Skeletal muscle tissue (tissue), 4 donors: ENCODE measurements around the gene ISY1. TPM values are rescaled to one million over a fixed set of nuclear protein-coding genes. Genes with fewer than 3 reads are reported as not detected.

ENCODE experiments used
- H3K27ac ChIP-seq: one replicate; pipeline ENCODE4 v1.7.0; 2013; ENCODE audit warnings: mild to moderate bottlenecking, low read depth, low read length, inconsistent platforms
- H3K27me3 ChIP-seq, 3 donors: one replicate each; pipeline ENCODE4 v1.7.0; 2013; ENCODE audit warnings: low read length in 3 of 3; ENCODE audit not compliant: control insufficient read depth in 3 of 3, insufficient read depth in 3 of 3
- H3K36me3 ChIP-seq, 3 donors: one replicate each; pipeline ENCODE4 v1.7.0; 2013; ENCODE audit warnings: low read length in 3 of 3; ENCODE audit not compliant: control insufficient read depth in 3 of 3, insufficient read depth in 3 of 3
- H3K4me1 ChIP-seq, 3 donors: one replicate each; pipeline ENCODE4 v1.7.0; 2013; ENCODE audit warnings: low read length in 3 of 3, mild to moderate bottlenecking in 3 of 3; ENCODE audit not compliant: control insufficient read depth in 3 of 3, insufficient read depth in 3 of 3
- H3K4me3 ChIP-seq, 3 donors: one replicate each; pipeline ENCODE4 v1.7.0; 2013; ENCODE audit warnings: low read length in 3 of 3
- H3K9ac ChIP-seq, 3 donors: one replicate each; pipeline ENCODE4 v1.7.0; 2013; ENCODE audit warnings: low read length in 3 of 3, mild to moderate bottlenecking in 3 of 3, moderate library complexity in 2 of 3, low read depth in 1 of 3
- H3K9me3 ChIP-seq, 3 donors: one replicate each; pipeline ENCODE4 v1.7.0; 2013; ENCODE audit warnings: low read length in 3 of 3; ENCODE audit not compliant: control insufficient read depth in 3 of 3
- total RNA-seq: library from RNA; depleted of rRNA; stranded (reverse); fragments of >200 nt; gene quantifications from one replicate; pipeline ENCODE4 v1.2.3, GENCODE V29; 2014
- donor health status: Osteomylitis.

ISY1 gene
- total RNA-seq, 1 donor from 2014 or later = 27.1 TPM

DNA sequence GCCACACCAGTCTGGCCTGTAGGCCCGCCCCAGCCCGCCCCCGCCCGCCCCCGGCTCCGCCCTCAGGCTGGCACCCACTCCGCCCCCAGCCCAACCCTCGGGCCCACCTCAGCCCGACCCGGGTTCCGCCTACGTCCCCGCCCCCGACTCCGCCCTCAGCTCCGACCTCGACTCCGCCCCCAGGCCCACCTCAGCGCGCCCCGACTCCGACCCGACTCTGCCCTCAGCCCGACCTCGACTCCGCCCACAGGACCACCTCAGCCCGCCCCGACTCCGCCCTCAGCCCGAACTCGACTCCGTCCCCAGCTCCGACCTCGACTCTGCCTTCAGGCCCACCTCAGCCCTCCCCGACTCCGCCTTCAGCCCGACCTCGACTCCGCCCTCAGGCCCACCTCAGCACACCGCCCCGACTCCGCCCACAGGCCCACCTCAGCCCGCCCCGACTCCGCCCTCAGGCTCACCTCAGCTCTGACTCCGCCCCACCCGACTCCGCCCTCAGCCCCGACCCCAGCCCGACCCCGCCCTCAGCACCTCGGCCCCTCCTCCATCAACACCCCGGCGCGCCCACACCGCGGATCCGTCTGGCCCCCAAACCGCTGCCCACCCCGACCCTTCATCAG, 39.0 kb downstream of the ISY1 start, which contains the start of gene RAB43:
Gene RAB43 (minus strand): TSS at position 13 of the 620 bp plus-strand sequence. CDS start 315 bp downstream, outside the sequence.
- Histone ChIP-seq H3K27me3 (no peaks in the 10 kb centered on the region), H3K4me3 (peak within 1 kb of the TSS; percentile 74 to 80 (median 75)), H3K9me3 (no peaks in the 10 kb centered on the region), H3K36me3 (peaks cover 0 to 4% (median 2%) of the 10 kb centered on the region in 3 donors), H3K9ac (peak within 1 kb of the TSS; percentile 75 to 88 (median 85)), H3K4me1 (peaks cover 11 to 18% (median 14%) of the 10 kb centered on the region in 3 donors), H3K27ac (peak within 1 kb of the TSS; percentile 83)

DNA sequence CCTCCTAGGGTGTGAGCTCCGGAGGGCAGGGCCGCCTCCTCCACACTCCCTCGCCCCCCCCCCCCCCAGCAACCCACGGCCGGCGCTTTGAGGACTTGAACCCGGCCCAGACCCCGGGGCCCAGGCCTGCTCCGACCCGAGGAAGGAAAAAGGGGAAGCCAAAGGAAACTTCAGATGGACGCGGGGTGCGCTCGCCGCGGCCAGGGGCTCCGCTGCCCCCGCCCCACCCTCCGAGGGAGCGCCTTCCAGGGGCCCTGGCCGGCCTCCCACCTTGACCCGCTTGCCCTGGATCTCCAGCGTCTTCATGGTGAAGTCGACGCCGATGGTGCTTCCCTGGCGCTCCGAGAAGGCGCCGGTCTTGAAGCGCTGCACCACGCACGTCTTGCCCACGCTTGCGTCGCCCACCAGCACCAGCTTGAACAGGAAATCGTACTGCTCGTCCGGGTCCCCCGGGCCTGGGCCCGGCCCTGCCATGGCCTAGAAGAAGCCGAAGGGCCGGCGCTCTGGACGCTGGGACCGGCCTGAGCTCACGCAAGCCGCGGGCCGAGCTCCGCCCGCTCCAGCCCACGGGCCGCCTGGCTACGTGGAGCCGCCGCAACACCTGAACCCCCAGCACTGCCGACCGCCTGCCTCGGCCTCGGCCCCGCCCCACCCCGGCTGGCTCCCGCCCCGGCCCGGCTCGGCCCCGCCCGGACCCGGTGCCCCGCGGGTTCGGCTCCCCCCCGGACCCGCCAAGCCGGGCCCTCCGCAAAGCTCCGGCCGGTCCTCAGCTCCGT, 39.7 kb downstream of the ISY1 start:
- peaks cover 11 to 22% (median 17%) of the 10 kb centered on the region in 3 donors for H3K4me1 ChIP-seq
- peak overlapping the region; percentile 83 for H3K27ac ChIP-seq
- H3K27me3 ChIP-seq = no peaks in the 10 kb centered on the region

DNA sequence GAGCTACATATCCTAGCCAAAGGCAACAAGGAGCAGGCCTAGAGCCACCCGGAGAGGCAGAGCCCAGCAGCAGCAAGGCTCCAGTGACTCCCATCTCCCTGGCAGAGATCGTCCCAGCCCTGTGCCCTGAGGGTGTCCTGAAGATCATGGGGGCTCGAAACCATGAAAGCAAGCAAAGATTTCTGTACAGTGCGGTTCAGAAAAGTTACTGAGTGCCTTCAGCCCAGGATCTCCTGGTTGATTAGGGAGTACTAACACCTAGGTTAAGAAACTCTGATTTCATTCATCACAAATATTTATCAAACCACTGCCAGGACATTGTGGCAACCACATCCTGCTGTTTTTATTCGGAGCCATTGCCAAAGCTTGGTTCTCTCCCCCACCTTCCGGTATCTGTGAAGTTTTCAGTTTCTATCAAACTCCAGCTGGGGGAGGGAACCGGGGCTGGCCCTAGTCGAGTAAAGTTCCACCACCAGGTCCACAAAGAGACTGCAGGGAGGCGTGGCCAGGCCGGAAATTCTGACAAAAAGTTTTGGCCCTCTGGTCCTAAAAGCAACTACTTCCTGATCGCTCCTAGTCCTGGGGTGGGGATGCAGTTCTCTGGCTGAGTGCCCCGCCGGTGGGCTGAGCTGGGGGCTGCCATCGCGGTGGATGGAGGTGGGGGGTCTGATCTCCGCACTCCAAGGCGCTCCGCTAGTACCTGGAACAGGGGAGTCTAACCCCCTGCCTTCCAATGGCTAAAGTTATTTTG, 40.4 kb downstream of the ISY1 start:
- Histone ChIP-seq H3K9ac (peak overlapping the region; percentile 75 to 88 (median 85)), H3K9me3 (no peaks in the 10 kb centered on the region), H3K27me3 (no peaks in the 10 kb centered on the region), H3K36me3 (peaks cover 0 to 2% (median 0%) of the 10 kb centered on the region in 3 donors), H3K4me1 (peaks cover 11 to 23% (median 17%) of the 10 kb centered on the region in 3 donors), H3K4me3 (peak overlapping the region; percentile 63 to 80 (median 75)), H3K27ac (peak overlapping the region; percentile 83)

More for the DNA sequence above, 39.7 kb downstream of the ISY1 start:
- Histone ChIP-seq H3K4me3 (peak overlapping the region; percentile 63 to 80 (median 75)), H3K9ac (peak overlapping the region; percentile 75 to 88 (median 85)), H3K36me3 (peaks cover 0 to 2% (median 0%) of the 10 kb centered on the region in 3 donors), H3K9me3 (no peaks in the 10 kb centered on the region)

DNA sequence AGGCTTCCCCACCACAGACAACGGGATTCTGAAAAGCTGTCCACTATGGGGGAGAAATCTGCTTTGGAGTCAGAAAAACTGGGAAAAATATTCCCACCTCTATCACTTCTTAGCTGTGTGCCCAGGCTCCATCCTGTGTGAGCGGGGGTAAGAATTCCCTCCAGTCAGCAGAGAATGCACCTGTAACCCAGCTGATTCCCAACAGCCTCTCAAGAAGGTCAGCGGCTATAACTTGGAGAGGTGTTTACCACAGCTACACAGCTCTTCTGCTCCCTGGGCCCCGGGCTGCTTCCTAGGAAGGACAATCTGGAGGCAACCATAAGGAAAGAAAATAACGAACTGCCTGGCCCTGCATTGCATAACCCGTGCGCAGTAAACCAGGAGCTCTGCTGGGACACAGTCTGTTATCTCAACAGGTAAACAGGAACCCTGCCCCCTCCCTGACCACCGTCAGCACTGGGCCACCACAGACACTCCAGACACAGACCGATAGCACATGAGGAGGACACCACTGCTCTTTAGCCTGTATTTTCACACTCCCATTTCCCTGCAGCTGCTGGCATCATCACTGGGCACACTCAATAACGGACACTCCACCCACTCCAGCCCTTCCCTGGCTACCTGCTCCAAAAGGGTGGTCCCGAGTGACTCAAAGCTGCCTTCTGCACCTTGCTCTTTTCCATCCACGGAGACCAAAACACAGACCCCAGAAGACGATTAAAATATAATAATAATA, 41.3 kb downstream of the ISY1 start:
- no peaks in the 10 kb centered on the region for H3K27me3 ChIP-seq
- H3K9ac ChIP-seq = peak overlapping the region; percentile 20 to 75 (median 50)
- no peak overlapping the region for H3K27ac ChIP-seq
- peaks cover 0 to 2% (median 0%) of the 10 kb centered on the region in 3 donors for H3K36me3 ChIP-seq
- H3K4me1 ChIP-seq = peaks cover 11 to 23% (median 17%) of the 10 kb centered on the region in 3 donors
- H3K9me3 ChIP-seq = no peaks in the 10 kb centered on the region
- peak overlapping the region in 2 of 3 donors; percentile 41 to 75 for H3K4me3 ChIP-seq

DNA sequence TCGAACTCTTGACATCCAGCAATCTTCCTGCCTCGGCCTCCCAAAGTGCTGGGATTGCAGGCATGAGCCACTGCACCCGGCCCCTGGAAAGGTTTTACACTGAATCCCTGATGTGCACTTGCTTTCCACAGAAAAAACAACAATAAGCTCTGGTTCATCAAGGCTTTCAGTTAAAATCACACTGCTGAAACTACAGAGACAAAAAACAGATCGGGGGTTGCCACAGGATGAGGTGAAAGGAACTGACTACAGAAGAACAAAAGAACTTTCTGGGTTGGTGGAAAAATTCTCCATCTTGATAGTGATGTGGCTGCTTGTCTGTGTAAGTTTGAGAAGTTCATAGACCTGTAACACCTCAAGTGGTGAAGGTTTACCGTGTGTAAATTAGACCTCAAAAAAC, 42.1 kb downstream of the ISY1 start:
- Histone ChIP-seq H3K4me1 (peaks cover 11 to 23% (median 17%) of the 10 kb centered on the region in 3 donors), H3K9ac (peak overlapping the region in 1 of 3 donors; percentile 3), H3K36me3 (peaks cover 0 to 2% (median 0%) of the 10 kb centered on the region in 3 donors), H3K4me3 (no peak overlapping the region), H3K27ac (no peak overlapping the region), H3K9me3 (no peaks in the 10 kb centered on the region), H3K27me3 (no peaks in the 10 kb centered on the region)

DNA sequence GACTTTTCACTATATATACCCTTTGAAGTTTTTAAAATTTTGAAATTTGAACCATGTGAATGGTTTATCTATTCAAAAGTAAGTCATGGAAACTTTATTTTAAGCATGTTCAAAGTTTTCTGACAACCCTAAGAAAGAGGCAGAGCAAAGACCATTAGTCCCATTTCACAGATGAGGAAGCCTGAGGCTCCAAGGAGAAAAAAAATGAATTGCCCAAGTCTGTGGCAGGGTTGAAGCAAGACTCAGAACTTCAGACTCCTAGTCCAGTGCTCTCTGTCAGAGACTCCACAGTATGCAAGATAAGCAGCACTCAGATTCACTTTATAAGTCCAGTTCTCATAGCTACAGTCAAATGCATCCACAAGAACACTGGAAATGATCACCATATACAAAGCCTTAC, 43.7 kb downstream of the ISY1 start:
- H3K27me3 ChIP-seq = no peaks in the 10 kb centered on the region
- no peak overlapping the region for H3K9ac ChIP-seq
- H3K27ac ChIP-seq = no peak overlapping the region
- no peaks in the 10 kb centered on the region for H3K9me3 ChIP-seq
- H3K4me3 ChIP-seq = no peak overlapping the region
- H3K36me3 ChIP-seq = peaks cover 0 to 3% (median 2%) of the 10 kb centered on the region in 3 donors
- peaks cover 11 to 23% (median 17%) of the 10 kb centered on the region in 3 donors for H3K4me1 ChIP-seq

DNA sequence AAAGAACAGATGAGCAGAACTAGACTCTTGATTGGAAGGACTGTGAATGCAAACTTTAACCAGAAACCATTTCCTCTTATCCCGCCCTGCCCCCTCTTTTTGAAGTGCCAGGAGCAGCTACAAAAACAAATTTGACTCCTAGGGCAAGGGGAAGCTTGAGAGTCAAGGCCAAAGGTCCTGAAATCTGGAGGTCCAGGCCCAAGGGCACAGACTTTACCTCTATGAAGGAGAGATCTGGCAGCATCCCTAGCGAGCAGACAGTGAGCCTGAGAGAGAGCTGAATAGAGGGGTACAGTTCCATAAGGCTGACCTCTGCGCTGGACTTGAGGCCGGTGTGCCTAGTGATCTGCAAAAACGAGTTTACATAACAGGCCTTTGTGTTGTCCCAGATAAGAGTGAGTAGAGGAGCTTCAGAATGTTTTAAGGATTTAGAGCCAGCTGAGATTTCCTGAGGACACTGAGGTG, 44.3 kb downstream of the ISY1 start:
- Histone ChIP-seq H3K4me1 (peaks cover 11 to 23% (median 17%) of the 10 kb centered on the region in 3 donors), H3K36me3 (peaks cover 0 to 3% (median 2%) of the 10 kb centered on the region in 3 donors), H3K27me3 (no peaks in the 10 kb centered on the region), H3K9ac (peak overlapping the region in 1 of 3 donors; percentile 37), H3K9me3 (no peaks in the 10 kb centered on the region), H3K4me3 (no peak overlapping the region), H3K27ac (no peak overlapping the region)

- Histone ChIP-seq H3K9me3 (no peaks in the 10 kb centered on the region), H3K9ac (no peak overlapping the region), H3K27me3 (no peaks in the 10 kb centered on the region), H3K4me3 (no peak overlapping the region), H3K27ac (no peak overlapping the region), H3K36me3 (peaks cover 2 to 3% (median 3%) of the 10 kb centered on the region in 3 donors), H3K4me1 (peaks cover under 1 to 10% (median 7%) of the 10 kb centered on the region in 3 donors)
These were observed 46.4 kb downstream of the ISY1 start for GRCh38 chr3:129114455-129114854.
